ENCODE results near the gene PIK3R1. TPM values are rescaled to one million over a fixed set of nuclear protein-coding genes. Genes with fewer than 3 reads are reported as not detected.

The PIK3R1 gene
- total and polyA plus RNA-seq, 4 donors, result 6.8 to 222 (median 74.9) TPM

DNA sequence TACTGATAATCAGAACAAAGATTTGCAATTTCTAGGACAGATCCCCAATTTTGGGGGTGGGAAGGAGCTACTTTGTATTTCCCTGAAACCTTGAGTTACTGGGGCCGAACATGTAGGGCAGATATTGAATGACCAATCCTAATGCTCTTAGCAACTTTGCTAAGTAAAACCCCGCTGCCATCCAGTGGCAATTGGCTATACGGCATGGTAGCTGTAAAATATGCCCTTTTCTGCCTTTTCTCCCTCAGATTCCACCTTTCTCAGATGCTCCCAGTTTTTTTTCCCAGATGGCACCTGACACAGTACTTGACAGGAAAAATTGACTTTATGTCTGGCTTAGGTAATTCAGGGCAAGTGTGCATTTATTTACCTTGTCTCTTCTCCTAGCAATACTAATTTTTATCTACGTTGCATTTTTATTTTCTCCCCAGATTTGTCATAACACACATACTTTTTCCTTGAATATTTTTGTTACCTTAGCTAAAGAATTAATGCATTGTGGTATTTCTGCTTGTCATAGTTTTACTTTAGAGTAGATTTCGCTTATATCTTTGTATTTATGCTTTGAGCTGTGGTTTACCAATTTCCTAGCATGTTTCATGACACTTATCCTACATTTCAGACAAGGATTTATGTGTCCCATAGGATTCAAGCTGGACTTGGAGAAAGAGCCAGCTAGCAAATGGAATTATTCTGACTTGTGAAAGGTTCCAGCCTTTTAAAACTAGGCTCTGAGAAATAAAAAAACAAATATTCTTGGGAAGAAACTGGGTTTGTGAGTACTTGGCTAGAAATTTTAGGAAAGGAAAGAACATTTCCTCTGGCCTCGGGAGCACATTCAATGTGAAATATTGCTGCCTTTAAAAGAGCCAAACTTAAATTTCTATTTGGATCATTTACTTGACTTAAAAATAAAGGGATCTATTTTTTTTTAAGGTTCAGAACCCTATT lies 37.4 kb downstream of the PIK3R1 start:
- Histone ChIP-seq H3K27ac (ENCODE audit: low read depth in 1 of 2, low read length in 1 of 2) (peak overlapping the region in 1 of 2 donors; percentile 79), H3K36me3 (ENCODE audit: control insufficient read depth in 4 of 4, insufficient read depth in 4 of 4, low read length in 4 of 4) (peaks cover 0 to 3% (median 0%) of the 10 kb centered on the region in 4 donors), H3K9me3 (ENCODE audit: control insufficient read depth in 4 of 4, insufficient read depth in 3 of 4, low read length in 3 of 4) (no peaks in the 10 kb centered on the region), H3K9ac (ENCODE audit: insufficient read depth in 1 of 2, low read length in 2 of 2) (peak overlapping the region in 1 of 2 donors; percentile 39), H3K4me3 (no peak overlapping the region), H3K4me1 (ENCODE audit: control insufficient read depth in 5 of 5, insufficient read depth in 5 of 5, low read length in 5 of 5) (peaks cover 16 to 92% (median 54%) of the 10 kb centered on the region in 5 donors), H3K27me3 (ENCODE audit: control insufficient read depth in 3 of 3, insufficient read depth in 3 of 3, low read length in 2 of 3) (no peaks in the 10 kb centered on the region)
- peak; percentile 74 to 87 (median 87) for DNase-seq
- ATAC-seq (ENCODE audit: insufficient read depth, low FRiP score), result peak; percentile 81
- TF ChIP-seq, protein P1, sequence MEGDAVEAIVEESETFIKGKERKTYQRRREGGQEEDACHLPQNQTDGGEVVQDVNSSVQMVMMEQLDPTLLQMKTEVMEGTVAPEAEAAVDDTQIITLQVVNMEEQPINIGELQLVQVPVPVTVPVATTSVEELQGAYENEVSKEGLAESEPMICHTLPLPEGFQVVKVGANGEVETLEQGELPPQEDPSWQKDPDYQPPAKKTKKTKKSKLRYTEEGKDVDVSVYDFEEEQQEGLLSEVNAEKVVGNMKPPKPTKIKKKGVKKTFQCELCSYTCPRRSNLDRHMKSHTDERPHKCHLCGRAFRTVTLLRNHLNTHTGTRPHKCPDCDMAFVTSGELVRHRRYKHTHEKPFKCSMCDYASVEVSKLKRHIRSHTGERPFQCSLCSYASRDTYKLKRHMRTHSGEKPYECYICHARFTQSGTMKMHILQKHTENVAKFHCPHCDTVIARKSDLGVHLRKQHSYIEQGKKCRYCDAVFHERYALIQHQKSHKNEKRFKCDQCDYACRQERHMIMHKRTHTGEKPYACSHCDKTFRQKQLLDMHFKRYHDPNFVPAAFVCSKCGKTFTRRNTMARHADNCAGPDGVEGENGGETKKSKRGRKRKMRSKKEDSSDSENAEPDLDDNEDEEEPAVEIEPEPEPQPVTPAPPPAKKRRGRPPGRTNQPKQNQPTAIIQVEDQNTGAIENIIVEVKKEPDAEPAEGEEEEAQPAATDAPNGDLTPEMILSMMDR (IDR thresholded peaks at IDR 0.05; ENCODE audit: control extremely low read depth, extremely low read depth), result peak; percentile 71
- WGBS, 2 donors, result 44 to 47% methylated on average over 6 of the region's 6 CpGs

DNA sequence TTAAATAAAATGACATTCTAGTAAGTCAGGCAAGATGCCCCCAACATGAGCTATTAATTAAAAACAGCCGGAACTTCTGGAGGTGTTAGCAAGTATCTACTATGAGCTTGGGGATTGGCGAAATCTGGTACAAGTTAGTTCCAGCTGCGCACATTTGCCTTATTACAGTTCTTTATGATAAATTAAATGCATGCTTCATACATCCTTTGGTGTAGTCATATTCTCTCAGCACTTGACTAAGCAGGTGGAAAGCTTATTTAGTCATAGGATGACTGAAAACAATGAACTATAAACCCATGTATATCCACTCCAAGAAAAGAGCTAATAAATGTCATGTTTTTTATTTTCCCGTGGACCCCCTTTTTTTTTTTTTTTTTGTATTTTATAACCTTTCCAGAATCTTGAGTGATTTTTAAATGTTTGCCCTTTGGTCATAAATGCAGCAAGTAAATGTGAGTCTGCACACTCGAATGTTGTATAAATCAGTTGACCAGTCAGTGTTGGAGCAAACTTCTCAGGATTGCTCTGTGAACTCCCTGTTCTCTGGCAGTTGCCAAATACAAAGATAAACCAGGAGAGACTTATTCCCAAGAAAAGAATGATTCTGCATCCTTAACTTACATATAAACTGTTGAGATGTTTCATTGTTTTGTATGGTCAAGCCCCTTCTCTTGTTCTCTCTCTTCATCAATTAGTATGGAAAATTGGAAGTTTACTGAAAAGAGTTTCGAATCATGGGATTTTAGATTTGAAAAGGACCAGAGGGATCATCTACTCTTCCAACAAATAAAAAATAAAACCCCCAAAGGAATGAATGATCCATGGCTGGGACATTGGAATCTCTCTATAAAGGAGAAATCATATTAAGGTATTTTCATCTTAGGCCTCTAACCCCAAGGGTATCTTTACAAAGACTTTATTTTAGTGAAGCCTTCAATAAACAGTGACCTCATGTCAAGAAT lies 38.3 kb downstream of the PIK3R1 start:
- Histone ChIP-seq H3K36me3 (ENCODE audit: control insufficient read depth in 4 of 4, insufficient read depth in 4 of 4, low read length in 4 of 4) (peaks cover 0 to 3% (median 0%) of the 10 kb centered on the region in 4 donors), H3K9ac (ENCODE audit: insufficient read depth in 1 of 2, low read length in 2 of 2) (no peak overlapping the region), H3K27ac (ENCODE audit: low read depth in 1 of 2, low read length in 1 of 2) (peak overlapping the region in 1 of 2 donors; percentile 79), H3K4me3 (no peak overlapping the region), H3K9me3 (ENCODE audit: control insufficient read depth in 4 of 4, insufficient read depth in 3 of 4, low read length in 3 of 4) (no peaks in the 10 kb centered on the region), H3K27me3 (ENCODE audit: control insufficient read depth in 3 of 3, insufficient read depth in 3 of 3, low read length in 2 of 3) (no peaks in the 10 kb centered on the region), H3K4me1 (ENCODE audit: control insufficient read depth in 5 of 5, insufficient read depth in 5 of 5, low read length in 5 of 5) (peaks cover 16 to 95% (median 60%) of the 10 kb centered on the region in 5 donors)
- WGBS, 2 donors, result 79 to 83% methylated on average over 6 of the region's 6 CpGs
- ATAC-seq (ENCODE audit: insufficient read depth, low FRiP score) (no peak), DNase-seq (no peak)
- TF ChIP-seq, protein P1 (IDR thresholded peaks at IDR 0.05; ENCODE audit: control extremely low read depth, extremely low read depth), result no peak

DNA sequence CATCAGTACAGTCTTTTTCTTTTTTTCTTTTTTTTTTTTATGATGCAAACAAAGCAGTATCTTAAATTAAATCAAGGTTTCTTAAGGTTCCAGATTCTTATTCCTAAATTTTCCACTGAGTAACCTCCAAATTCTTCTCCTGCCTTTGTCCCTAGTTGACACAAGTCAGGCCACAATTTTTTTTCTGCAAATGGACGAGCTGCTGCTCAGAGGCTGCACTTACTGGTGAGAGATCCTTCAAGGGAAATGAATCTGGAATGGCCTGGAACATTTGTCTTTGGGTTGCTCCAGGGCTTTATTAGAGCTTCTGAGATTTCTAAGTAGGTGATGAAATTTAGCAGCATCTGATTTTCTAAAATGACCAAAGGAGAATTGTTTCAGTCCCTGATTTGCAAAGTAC lies 39.3 kb downstream of the PIK3R1 start:
- H3K9ac ChIP-seq (ENCODE audit: insufficient read depth in 1 of 2, low read length in 2 of 2), result no peak overlapping the region
- peak overlapping the region in 1 of 2 donors; percentile 13 for H3K27ac ChIP-seq (ENCODE audit: low read depth in 1 of 2, low read length in 1 of 2)
- WGBS, 2 donors, result 42 to 47% methylated on average over 1 of the region's 1 CpG
- no peaks in the 10 kb centered on the region for H3K27me3 ChIP-seq (ENCODE audit: control insufficient read depth in 3 of 3, insufficient read depth in 3 of 3, low read length in 2 of 3)
- H3K36me3 ChIP-seq (ENCODE audit: control insufficient read depth in 4 of 4, insufficient read depth in 4 of 4, low read length in 4 of 4), result peaks cover 0 to 3% (median 0%) of the 10 kb centered on the region in 4 donors
- no peaks in the 10 kb centered on the region for H3K9me3 ChIP-seq (ENCODE audit: control insufficient read depth in 4 of 4, insufficient read depth in 3 of 4, low read length in 3 of 4)
- DNase-seq, result no peak
- no peak overlapping the region for H3K4me3 ChIP-seq
- TF ChIP-seq, protein P1 (IDR thresholded peaks at IDR 0.05; ENCODE audit: control extremely low read depth, extremely low read depth), result no peak
- ATAC-seq (ENCODE audit: insufficient read depth, low FRiP score), result no peak
- peaks cover 15 to 97% (median 56%) of the 10 kb centered on the region in 5 donors for H3K4me1 ChIP-seq (ENCODE audit: control insufficient read depth in 5 of 5, insufficient read depth in 5 of 5, low read length in 5 of 5)

Measured in lung (tissue), 12 donors.